ENCODE measurements around the gene TTYH2. TPM values are rescaled to one million over a fixed set of nuclear protein-coding genes. Genes with fewer than 3 reads are reported as not detected.

Gene TTYH2
- total RNA-seq, 1 experiment from 2014 or later = 4.5 TPM

GRCh38 chr17:74270333-74270732 is 57.0 kb downstream of the TTYH2 start:
- peaks cover 32% of the 10 kb centered on the region for H3K4me1 Mint-ChIP-seq
- no peak for DNase-seq (ENCODE audit: low spot score)
- TF ChIP-seq CBFB (CRISPR knock-in tag; IDR thresholded peaks at IDR 0.05; ENCODE audit: low read depth) (no peak), AFF4 (CRISPR knock-in tag; IDR thresholded peaks at IDR 0.05; ENCODE audit: borderline replicate concordance) (no peak), ZNF416 (CRISPR knock-in tag; IDR thresholded peaks at IDR 0.05) (no peak), FOXP1 (CRISPR knock-in tag; IDR thresholded peaks at IDR 0.05; ENCODE audit: borderline replicate concordance) (no peak)
- H3K4me3 Mint-ChIP-seq = no peak overlapping the region
- no peak for ATAC-seq
- H3K36me3 Mint-ChIP-seq = no peaks in the 10 kb centered on the region
- H3K27me3 Mint-ChIP-seq (ENCODE audit: low read depth) = peaks cover 36% of the 10 kb centered on the region
- H3K27ac Mint-ChIP-seq = no peak overlapping the region
- ChIA-PET POLR2A (no interaction called here), CTCF (interaction anchor here (0.9 to 1.7 kb wide), 5 partner anchors 15 to 180 kb away, joined by 3 to 5 read pairs (median 4); no protein-coding TSS in a partner anchor)
- H3K9me3 Mint-ChIP-seq = peaks cover 10% of the 10 kb centered on the region

- peak; percentile 18; the same call in 1 of the 2 replicates for ATAC-seq
- TF ChIP-seq NFE2L1 (CRISPR knock-in tag; IDR thresholded peaks at IDR 0.05) (no peak), JUN (CRISPR knock-in tag; IDR thresholded peaks at IDR 0.05) (no peak), ATF1 (CRISPR knock-in tag; IDR thresholded peaks at IDR 0.05) (no peak), ATF3 (CRISPR knock-in tag; conservative IDR thresholded peaks at IDR 0.05) (no peak), CBFB (CRISPR knock-in tag; IDR thresholded peaks at IDR 0.05; ENCODE audit: low read depth) (no peak), ELF4 (CRISPR knock-in tag; IDR thresholded peaks at IDR 0.05; ENCODE audit: low read depth) (no peak), SOX15 (CRISPR knock-in tag; IDR thresholded peaks at IDR 0.05) (no peak), RORB (CRISPR knock-in tag; IDR thresholded peaks at IDR 0.05) (no peak), ESRRA (CRISPR knock-in tag; IDR thresholded peaks at IDR 0.05; ENCODE audit: borderline replicate concordance) (no peak), RELA (CRISPR knock-in tag; IDR thresholded peaks at IDR 0.05; ENCODE audit: borderline replicate concordance) (no peak), ERG (CRISPR knock-in tag; IDR thresholded peaks at IDR 0.05) (no peak), EMX1 (CRISPR knock-in tag; IDR thresholded peaks at IDR 0.05) (no peak), GTF2I (CRISPR knock-in tag; conservative IDR thresholded peaks at IDR 0.05) (no peak), ZNF532 (CRISPR knock-in tag; IDR thresholded peaks at IDR 0.05; ENCODE audit: borderline replicate concordance) (no peak), ZBTB43 (CRISPR knock-in tag; IDR thresholded peaks at IDR 0.05) (no peak), E2F5 (CRISPR knock-in tag; IDR thresholded peaks at IDR 0.05) (no peak), ATF2 (CRISPR knock-in tag; IDR thresholded peaks at IDR 0.05; ENCODE audit: borderline replicate concordance, low read depth) (no peak), JAZF1 (CRISPR knock-in tag; IDR thresholded peaks at IDR 0.05) (no peak), TP53 (CRISPR knock-in tag; IDR thresholded peaks at IDR 0.05) (no peak)
- peaks cover 32% of the 10 kb centered on the region for H3K4me1 Mint-ChIP-seq
- H3K4me3 Mint-ChIP-seq = no peak overlapping the region
- peaks cover 10% of the 10 kb centered on the region for H3K9me3 Mint-ChIP-seq
- no peaks in the 10 kb centered on the region for H3K36me3 Mint-ChIP-seq
- CTCF ChIA-PET = interaction anchor here (0.8 to 2.7 kb wide), 8 partner anchors 11 to 181 kb away, joined by 3 to 17 read pairs (median 4); no protein-coding TSS in a partner anchor
- H3K27me3 Mint-ChIP-seq (ENCODE audit: low read depth) = peaks cover 43% of the 10 kb centered on the region
- no peak overlapping the region for H3K27ac Mint-ChIP-seq
- DNase-seq (ENCODE audit: low spot score) = no peak
- POLR2A ChIA-PET = no interaction called here
Observed at GRCh38 chr17:74271281-74271680, 57.9 kb downstream of the TTYH2 start.

Data from WTC11 (cell line).